Body of pancreas (tissue), 4 donors: ENCODE measurements around the gene ACP2. TPM values are rescaled to one million over a fixed set of nuclear protein-coding genes. Genes with fewer than 3 reads are reported as not detected.
A peak's percentile ranks its signal among the peaks of the same experiment; 100 is the strongest.
"Not testable (repeated sequence)": the region's sequence is repeated elsewhere in the genome, so short reads cannot be mapped to it uniquely, and the experiment has no call there.

ENCODE experiments used
- ATAC-seq: fragments of 150-250 bp; one replicate; pipeline ENCODE4 v1.9.1; 2016
- DNase-seq, 4 donors: peaks; one replicate each; pipeline ENCODE4 v3.0.0-alpha.2; 2019
- H3K27ac ChIP-seq, 4 donors: fragments of 200-600 bp; sonication (generic); 1 replicate in 3 of 4; 2 replicates in 1 of 4; pipeline versions ENCODE4 v1.5.1 to v1.6.1; 2016 to 2019; ENCODE audit warnings: mild to moderate bottlenecking in 1 of 4, mixed read lengths in 1 of 4, moderate library complexity in 1 of 4
- H3K27me3 ChIP-seq, 2 donors: fragments of 200-600 bp; sonication (generic); one replicate each; pipeline ENCODE4 v1.6.0; 2016; ENCODE audit warnings: mild to moderate bottlenecking in 1 of 2
- H3K36me3 ChIP-seq, 2 donors: fragments of 200-600 bp; sonication (generic); replicated peaks in 1 of 2; 2 replicates each; pipeline ENCODE4 v1.5.1; 2016; ENCODE audit warnings: low read depth in 2 of 2; ENCODE audit not compliant: insufficient read depth in 1 of 2
- H3K4me1 ChIP-seq: fragments of 200-600 bp; sonication (generic); one replicate; pipeline ENCODE4 v1.6.0; 2016
- H3K4me3 ChIP-seq, 2 donors: fragments of 200-600 bp; sonication (generic); 1 replicate in 1 of 2; 2 replicates in 1 of 2; pipeline ENCODE4 v1.5.1; 2016 to 2019
- H3K9me3 ChIP-seq, 3 donors: fragments of 200-600 bp; sonication (generic); 1 replicate in 2 of 3; 2 replicates in 1 of 3; pipeline ENCODE4 v1.5.1; 2016
- POLR2A ChIP-seq, 3 donors: fragments of 450-650 bp; IDR thresholded peaks; one replicate each; pipeline ENCODE4 v1.6.1; 2016; ENCODE audit warnings: antibody characterized with exemption in 3 of 3, mild to moderate bottlenecking in 2 of 3
- WGBS, 2 donors: methylation state at CpG; one replicate each; pipeline ENCODE4 v1.1.5; 2017; 5-methylcytosine and 5-hydroxymethylcytosine counted together
- intact Hi-C: fragments of 100-400 bp; cut with DNase I; formaldehyde crosslinking; loops from one replicate; pipeline ENCODE4 v1.15.1; 2023
- total RNA-seq, 2 donors: library from RNA; depleted of rRNA; stranded (reverse); fragments of >200 nt; gene quantifications; one replicate each; pipeline ENCODE4 v1.1.0, GENCODE V29; 2016
- TF ChIP-seq, protein P1 (sequence below), 7 experiments: fragments of 450-650 bp in 4 of 7; fragments of 200-600 bp in 3 of 7; sonication (generic) in 3 of 7; IDR thresholded peaks; one replicate each; pipeline ENCODE4 v1.5.1; 2016 to 2019; ENCODE audit warnings: antibody characterized with exemption in 7 of 7

The ACP2 gene
- total RNA-seq, 2 donors from 2014 or later = 31.6 to 43.1 TPM

GRCh38 chr11:47207459-47207858 lies 41.2 kb downstream of the ACP2 start:
- Histone ChIP-seq H3K27me3 (no peaks in the 10 kb centered on the region), H3K9me3 (no peaks in the 10 kb centered on the region), H3K4me1 (peaks cover 7% of the 10 kb centered on the region), H3K27ac (no peak overlapping the region), H3K4me3 (no peak overlapping the region), H3K36me3 (no peaks in the 10 kb centered on the region)
- ATAC-seq (peak; percentile 88), DNase-seq (peak; percentile 48 to 74 (median 64))
- TF ChIP-seq POLR2A (IDR thresholded peaks at IDR 0.05) = no peak
- TF ChIP-seq, protein P1, sequence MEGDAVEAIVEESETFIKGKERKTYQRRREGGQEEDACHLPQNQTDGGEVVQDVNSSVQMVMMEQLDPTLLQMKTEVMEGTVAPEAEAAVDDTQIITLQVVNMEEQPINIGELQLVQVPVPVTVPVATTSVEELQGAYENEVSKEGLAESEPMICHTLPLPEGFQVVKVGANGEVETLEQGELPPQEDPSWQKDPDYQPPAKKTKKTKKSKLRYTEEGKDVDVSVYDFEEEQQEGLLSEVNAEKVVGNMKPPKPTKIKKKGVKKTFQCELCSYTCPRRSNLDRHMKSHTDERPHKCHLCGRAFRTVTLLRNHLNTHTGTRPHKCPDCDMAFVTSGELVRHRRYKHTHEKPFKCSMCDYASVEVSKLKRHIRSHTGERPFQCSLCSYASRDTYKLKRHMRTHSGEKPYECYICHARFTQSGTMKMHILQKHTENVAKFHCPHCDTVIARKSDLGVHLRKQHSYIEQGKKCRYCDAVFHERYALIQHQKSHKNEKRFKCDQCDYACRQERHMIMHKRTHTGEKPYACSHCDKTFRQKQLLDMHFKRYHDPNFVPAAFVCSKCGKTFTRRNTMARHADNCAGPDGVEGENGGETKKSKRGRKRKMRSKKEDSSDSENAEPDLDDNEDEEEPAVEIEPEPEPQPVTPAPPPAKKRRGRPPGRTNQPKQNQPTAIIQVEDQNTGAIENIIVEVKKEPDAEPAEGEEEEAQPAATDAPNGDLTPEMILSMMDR (IDR thresholded peaks at IDR 0.05) = no peak
- WGBS, 2 donors = 30 to 44% methylated on average over 6 of the region's 6 CpGs
- intact Hi-C loops = no loop called here

- H3K9me3 ChIP-seq, ATAC-seq, intact Hi-C loops, DNase-seq, H3K4me3 ChIP-seq, H3K36me3 ChIP-seq, H3K4me1 ChIP-seq, H3K27me3 ChIP-seq, H3K27ac ChIP-seq: not testable (repeated sequence)
- WGBS, 2 donors = 95 to 96% methylated on average over 5 of the region's 5 CpGs
Observed at GRCh38 chr11:47206577-47206976, 42.0 kb downstream of the ACP2 start.

GRCh38 chr11:47204637-47204989 lies 44.0 kb downstream of the ACP2 start:
- DNase-seq (no peak), ATAC-seq (no peak)
- H3K27me3 ChIP-seq = no peaks in the 10 kb centered on the region
- 73 to 85% methylated on average over 2 of the region's 2 CpGs for WGBS, 2 donors
- no peak overlapping the region for H3K4me3 ChIP-seq
- no peaks in the 10 kb centered on the region for H3K9me3 ChIP-seq
- H3K4me1 ChIP-seq = peaks cover 7% of the 10 kb centered on the region
- intact Hi-C loops = no loop called here
- no peak for TF ChIP-seq POLR2A (IDR thresholded peaks at IDR 0.05)
- TF ChIP-seq, protein P1 (IDR thresholded peaks at IDR 0.05) = no peak
- no peak overlapping the region for H3K27ac ChIP-seq
- H3K36me3 ChIP-seq = no peaks in the 10 kb centered on the region

DNA sequence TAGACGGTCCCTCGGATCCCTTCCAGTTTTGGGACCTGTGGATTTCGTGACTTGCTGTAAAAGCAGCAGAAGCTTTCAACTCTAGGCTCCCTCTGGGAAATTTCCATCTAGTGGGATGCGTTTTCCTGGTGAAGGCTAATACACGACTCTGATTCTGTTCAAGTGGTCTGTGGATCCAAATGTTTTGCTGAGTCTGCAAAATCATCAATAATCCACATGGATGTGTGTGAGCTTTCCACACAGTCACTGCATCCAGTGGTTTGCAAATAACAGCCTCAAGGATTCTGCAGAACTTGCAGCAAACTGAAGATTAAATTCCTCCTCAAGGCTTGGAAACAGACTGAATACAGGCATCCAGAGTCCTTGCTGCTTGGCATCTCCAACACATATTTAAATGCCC lies 46.0 kb downstream of the ACP2 start:
- no peak for ATAC-seq

DNA sequence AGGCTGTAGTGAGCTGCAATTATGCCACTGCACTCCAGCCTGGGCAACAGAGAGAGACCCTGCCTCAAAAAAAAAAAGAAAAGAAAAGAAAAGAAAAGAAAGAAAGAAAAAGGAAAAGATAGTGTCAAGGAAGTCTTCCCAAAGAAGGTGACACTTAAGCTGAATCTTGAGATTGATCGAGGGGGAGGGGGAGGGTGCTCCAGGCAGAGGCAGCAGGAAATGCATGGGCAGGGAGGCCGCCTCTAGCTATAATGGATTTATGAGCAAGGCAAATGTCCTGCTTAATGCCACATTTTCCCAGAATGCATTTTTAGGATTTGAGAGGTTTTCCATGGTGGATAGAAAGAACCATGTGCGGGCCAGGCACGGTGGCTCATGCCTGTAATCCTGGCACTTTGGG lies 47.6 kb downstream of the ACP2 start:
- WGBS, 2 donors = 82 to 84% methylated on average over 4 of the region's 4 CpGs
- Histone ChIP-seq H3K27ac (no peak overlapping the region), H3K36me3 (no peaks in the 10 kb centered on the region), H3K9me3 (no peaks in the 10 kb centered on the region), H3K4me1 (no peaks in the 10 kb centered on the region), H3K27me3 (no peaks in the 10 kb centered on the region), H3K4me3 (no peak overlapping the region)
- no peak for TF ChIP-seq POLR2A (IDR thresholded peaks at IDR 0.05)
- TF ChIP-seq, protein P1 (IDR thresholded peaks at IDR 0.05) = no peak
- ATAC-seq (no peak), DNase-seq (no peak)
- intact Hi-C loops = no loop called here

More for the DNA sequence above, 46.0 kb downstream of the ACP2 start:
- peaks cover 6% of the 10 kb centered on the region for H3K4me1 ChIP-seq
- no peaks in the 10 kb centered on the region for H3K9me3 ChIP-seq
- 69 to 81% methylated on average over 5 of the region's 5 CpGs for WGBS, 2 donors
- no peaks in the 10 kb centered on the region for H3K27me3 ChIP-seq
- no peaks in the 10 kb centered on the region for H3K36me3 ChIP-seq
- H3K4me3 ChIP-seq = no peak overlapping the region
- H3K27ac ChIP-seq = no peak overlapping the region
- intact Hi-C loops = no loop called here
- DNase-seq = no peak
- TF ChIP-seq POLR2A (IDR thresholded peaks at IDR 0.05) = no peak
- TF ChIP-seq, protein P1 (IDR thresholded peaks at IDR 0.05) = no peak

DNA sequence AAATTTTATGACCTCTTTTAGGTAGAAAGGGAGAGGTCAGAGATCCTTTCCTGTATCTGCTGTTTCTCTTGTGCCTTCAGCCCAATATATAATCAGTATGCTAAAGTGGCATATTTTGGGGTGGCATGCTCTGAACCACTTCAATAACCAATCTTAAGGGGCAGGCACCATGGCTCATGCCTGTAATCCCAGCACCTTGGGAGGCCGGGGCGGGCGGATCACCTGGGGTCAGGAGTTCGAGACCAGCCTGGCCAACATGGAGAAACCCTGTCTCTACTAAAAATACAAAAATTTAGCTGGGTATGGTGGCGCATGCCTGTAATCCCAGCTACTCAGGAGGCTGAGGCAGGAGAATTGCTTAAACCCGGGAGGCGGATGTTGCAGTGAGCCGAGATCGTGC lies 50.5 kb downstream of the ACP2 start:
- H3K4me1 ChIP-seq, H3K4me3 ChIP-seq, DNase-seq, H3K27me3 ChIP-seq, H3K9me3 ChIP-seq, H3K36me3 ChIP-seq, intact Hi-C loops, H3K27ac ChIP-seq, ATAC-seq: not testable (repeated sequence)
- WGBS, 2 donors = 90% methylated on average over 6 to 9 of the region's 9 CpGs
